HepG2 (cell line): Measurements from ENCODE around the gene MND1. TPM values are rescaled to one million over a fixed set of nuclear protein-coding genes. Genes with fewer than 3 reads are reported as not detected.

Experiments used
- BHLHE40 ChIP-seq: IDR thresholded peaks from 2 replicates; pipeline ENCODE4 v1.6.1; 2011; ENCODE audit warnings: low read length, improper control_type of control experiment
- CEBPB ChIP-seq: IDR thresholded peaks from 2 replicates; pipeline ENCODE4 v1.6.1; 2011; ENCODE audit warnings: low read depth, low read length, improper control_type of control experiment, borderline replicate concordance
- EHMT2 ChIP-seq: fragments of 200-600 bp; sonication (generic); IDR thresholded peaks from 2 replicates; pipeline ENCODE4 v1.7.0; 2017; ENCODE audit warnings: antibody characterized with exemption, low read depth, low read length, borderline replicate concordance
- FIP1L1 ChIP-seq: fragments of 200-400 bp; formaldehyde crosslinking; IDR thresholded peaks from 2 replicates; pipeline ENCODE4 v1.6.1; 2018; ENCODE audit warnings: low read depth, mild to moderate bottlenecking, low read length, moderate library complexity, borderline replicate concordance; ENCODE audit not compliant: insufficient read depth
- HDAC2 ChIP-seq: sonication (generic); formaldehyde crosslinking; IDR thresholded peaks from 2 replicates; pipeline ENCODE4 v1.4.0; 2020; ENCODE audit warnings: missing genetic modification reagents
- HOMEZ ChIP-seq: IDR thresholded peaks from 2 replicates; pipeline ENCODE4 v1.6.1; 2016; ENCODE audit warnings: low read depth
- IRF2 ChIP-seq: IDR thresholded peaks from 2 replicates; pipeline ENCODE4 v1.6.1; 2018; ENCODE audit warnings: missing genetic modification reagents, missing compliant biosample characterization
- NAIF1 ChIP-seq: sonication (generic); formaldehyde crosslinking; IDR thresholded peaks from 2 replicates; pipeline ENCODE4 v1.5.0; 2020; ENCODE audit warnings: mild to moderate bottlenecking, missing genetic modification reagents, borderline replicate concordance
- SAP130 ChIP-seq: IDR thresholded peaks from 2 replicates; pipeline ENCODE4 v1.6.1; 2016; ENCODE audit warnings: low read depth
- SMAD1 ChIP-seq: sonication (generic); formaldehyde crosslinking; IDR thresholded peaks from 2 replicates; pipeline ENCODE4 v1.4.0; 2020; ENCODE audit warnings: missing genetic modification reagents, low read depth, mild to moderate bottlenecking, borderline replicate concordance
- SMAD9 ChIP-seq: sonication (generic); formaldehyde crosslinking; IDR thresholded peaks from 2 replicates; pipeline ENCODE4 v1.5.1; 2020; ENCODE audit warnings: mild to moderate bottlenecking, missing genetic modification reagents
- SP140L ChIP-seq: sonication (generic); formaldehyde crosslinking; IDR thresholded peaks from 2 replicates; pipeline ENCODE4 v1.4.0; 2020; ENCODE audit warnings: missing genetic modification reagents, borderline replicate concordance
- U2AF1 ChIP-seq: fragments of 200-400 bp; formaldehyde crosslinking; optimal IDR thresholded peaks from 2 replicates; pipeline ENCODE3; 2017; ENCODE audit warnings: mild to moderate bottlenecking, low read depth, low read length
- ZFP62 ChIP-seq: sonication (generic); formaldehyde crosslinking; IDR thresholded peaks from 2 replicates; pipeline ENCODE4 v1.4.0; 2020; ENCODE audit warnings: missing genetic modification reagents
- ZFYVE20 ChIP-seq: sonication (generic); formaldehyde crosslinking; IDR thresholded peaks from 2 replicates; pipeline ENCODE4 v1.8.0; 2023; ENCODE audit warnings: low read depth, mild to moderate bottlenecking, moderate library complexity, missing genetic modification reagents, borderline replicate concordance
- ZNF556 ChIP-seq: sonication (generic); formaldehyde crosslinking; IDR thresholded peaks from 2 replicates; pipeline ENCODE4 v1.4.0; 2020; ENCODE audit warnings: mild to moderate bottlenecking, missing genetic modification reagents, borderline replicate concordance
- ZNF761 ChIP-seq: sonication (generic); formaldehyde crosslinking; conservative IDR thresholded peaks from 2 replicates; pipeline ENCODE4 v1.4.0; 2020; ENCODE audit warnings: mild to moderate bottlenecking, missing genetic modification reagents
- ZSCAN30 ChIP-seq: sonication (generic); formaldehyde crosslinking; IDR thresholded peaks from 2 replicates; pipeline ENCODE4 v1.5.0; 2020; ENCODE audit warnings: mild to moderate bottlenecking, missing genetic modification reagents
- polyA plus RNA-seq, 8 experiments: library from polyadenylated mRNA; depleted of rRNA in 3 of 8; stranded (reverse) in 7 of 8; unstranded in 1 of 8; fragments of >200 nt; fragmentation: Illumina TruSeq in 4 of 8; extraction: Trizol in 4 of 8; gene quantifications; 2 replicates each; pipeline versions ENCODE4 v1.2.1 to v1.2.3, GENCODE V29; 2011 to 2016; ENCODE audit warnings: low read depth in 4 of 8, missing spikeins in 1 of 8, mixed read lengths in 1 of 8; ENCODE audit not compliant: insufficient read depth in 1 of 8
- total RNA-seq, 5 experiments: library from RNA; depleted of rRNA; stranded (reverse); fragments of >200 nt; fragmentation: Illumina TruSeq; extraction: Trizol; gene quantifications; 2 replicates each; pipeline ENCODE4 v1.2.3, GENCODE V29; 2016; ENCODE audit warnings: low read depth in 1 of 5
- TF ChIP-seq, protein P1 (sequence below): IDR thresholded peaks from 2 replicates; pipeline ENCODE4 v1.6.1; 2016; ENCODE audit warnings: low read depth, borderline replicate concordance
- TF ChIP-seq, protein P2 (sequence below): IDR thresholded peaks from 2 replicates; pipeline ENCODE4 v1.6.1; 2012; ENCODE audit warnings: low read depth, low read length, improper control_type of control experiment
- TF ChIP-seq, protein P3 (sequence below): sonication (generic); formaldehyde crosslinking; IDR thresholded peaks from 2 replicates; pipeline ENCODE4 v1.4.0; 2020; ENCODE audit warnings: missing genetic modification reagents, borderline replicate concordance

MND1 gene
- total and polyA plus RNA-seq, 2 of the 13 experiments (the other 11 are each of a cell fraction or from before 2014, with no cell fraction given): 4.8 to 30.7 TPM

- TF ChIP-seq ZFYVE20 (CRISPR knock-in tag) (no peak), FIP1L1 (no peak), SMAD9 (CRISPR knock-in tag) (no peak), ZNF761 (CRISPR knock-in tag) (no peak), NAIF1 (CRISPR knock-in tag) (no peak), BHLHE40 (no peak), EHMT2 (0 out of 2 replicates have a peak, but pooled peaks have one; percentile 81), U2AF1 (no peak), ZSCAN30 (CRISPR knock-in tag) (no peak), SP140L (CRISPR knock-in tag) (peak; percentile 77; the same call in 1 of the 2 replicates), HOMEZ (CRISPR knock-in tag) (peak; percentile 65; the same call in 1 of the 2 replicates), ZFP62 (CRISPR knock-in tag) (no peak), HDAC2 (CRISPR knock-in tag) (0 out of 2 replicates have a peak, but pooled peaks have one; percentile 27), IRF2 (CRISPR knock-in tag) (peak; percentile 40; the same call in 1 of the 2 replicates), SAP130 (CRISPR knock-in tag) (peak; percentile 49; the same call in 1 of the 2 replicates), ZNF556 (CRISPR knock-in tag) (peak; percentile 24; the same call in 1 of the 2 replicates), CEBPB (peak; percentile 77), SMAD1 (no peak)
- TF ChIP-seq, protein P1, sequence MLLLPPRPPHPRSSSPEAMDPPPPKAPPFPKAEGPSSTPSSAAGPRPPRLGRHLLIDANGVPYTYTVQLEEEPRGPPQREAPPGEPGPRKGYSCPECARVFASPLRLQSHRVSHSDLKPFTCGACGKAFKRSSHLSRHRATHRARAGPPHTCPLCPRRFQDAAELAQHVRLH: peak; percentile 48; the same call in 1 of the 2 replicates
- TF ChIP-seq, protein P2, sequence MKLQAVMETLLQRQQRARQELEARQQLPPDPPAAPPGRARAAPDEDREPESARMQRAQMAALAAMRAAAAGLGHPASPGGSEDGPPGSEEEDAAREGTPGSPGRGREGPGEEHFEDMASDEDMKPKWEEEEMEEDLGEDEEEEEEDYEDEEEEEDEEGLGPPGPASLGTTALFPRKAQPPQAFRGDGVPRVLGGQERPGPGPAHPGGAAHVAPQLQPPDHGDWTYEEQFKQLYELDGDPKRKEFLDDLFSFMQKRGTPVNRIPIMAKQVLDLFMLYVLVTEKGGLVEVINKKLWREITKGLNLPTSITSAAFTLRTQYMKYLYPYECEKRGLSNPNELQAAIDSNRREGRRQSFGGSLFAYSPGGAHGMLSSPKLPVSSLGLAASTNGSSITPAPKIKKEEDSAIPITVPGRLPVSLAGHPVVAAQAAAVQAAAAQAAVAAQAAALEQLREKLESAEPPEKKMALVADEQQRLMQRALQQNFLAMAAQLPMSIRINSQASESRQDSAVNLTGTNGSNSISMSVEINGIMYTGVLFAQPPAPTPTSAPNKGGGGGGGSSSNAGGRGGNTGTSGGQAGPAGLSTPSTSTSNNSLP: 0 out of 2 replicates have a peak, but pooled peaks have one; percentile 41
- TF ChIP-seq, protein P3, sequence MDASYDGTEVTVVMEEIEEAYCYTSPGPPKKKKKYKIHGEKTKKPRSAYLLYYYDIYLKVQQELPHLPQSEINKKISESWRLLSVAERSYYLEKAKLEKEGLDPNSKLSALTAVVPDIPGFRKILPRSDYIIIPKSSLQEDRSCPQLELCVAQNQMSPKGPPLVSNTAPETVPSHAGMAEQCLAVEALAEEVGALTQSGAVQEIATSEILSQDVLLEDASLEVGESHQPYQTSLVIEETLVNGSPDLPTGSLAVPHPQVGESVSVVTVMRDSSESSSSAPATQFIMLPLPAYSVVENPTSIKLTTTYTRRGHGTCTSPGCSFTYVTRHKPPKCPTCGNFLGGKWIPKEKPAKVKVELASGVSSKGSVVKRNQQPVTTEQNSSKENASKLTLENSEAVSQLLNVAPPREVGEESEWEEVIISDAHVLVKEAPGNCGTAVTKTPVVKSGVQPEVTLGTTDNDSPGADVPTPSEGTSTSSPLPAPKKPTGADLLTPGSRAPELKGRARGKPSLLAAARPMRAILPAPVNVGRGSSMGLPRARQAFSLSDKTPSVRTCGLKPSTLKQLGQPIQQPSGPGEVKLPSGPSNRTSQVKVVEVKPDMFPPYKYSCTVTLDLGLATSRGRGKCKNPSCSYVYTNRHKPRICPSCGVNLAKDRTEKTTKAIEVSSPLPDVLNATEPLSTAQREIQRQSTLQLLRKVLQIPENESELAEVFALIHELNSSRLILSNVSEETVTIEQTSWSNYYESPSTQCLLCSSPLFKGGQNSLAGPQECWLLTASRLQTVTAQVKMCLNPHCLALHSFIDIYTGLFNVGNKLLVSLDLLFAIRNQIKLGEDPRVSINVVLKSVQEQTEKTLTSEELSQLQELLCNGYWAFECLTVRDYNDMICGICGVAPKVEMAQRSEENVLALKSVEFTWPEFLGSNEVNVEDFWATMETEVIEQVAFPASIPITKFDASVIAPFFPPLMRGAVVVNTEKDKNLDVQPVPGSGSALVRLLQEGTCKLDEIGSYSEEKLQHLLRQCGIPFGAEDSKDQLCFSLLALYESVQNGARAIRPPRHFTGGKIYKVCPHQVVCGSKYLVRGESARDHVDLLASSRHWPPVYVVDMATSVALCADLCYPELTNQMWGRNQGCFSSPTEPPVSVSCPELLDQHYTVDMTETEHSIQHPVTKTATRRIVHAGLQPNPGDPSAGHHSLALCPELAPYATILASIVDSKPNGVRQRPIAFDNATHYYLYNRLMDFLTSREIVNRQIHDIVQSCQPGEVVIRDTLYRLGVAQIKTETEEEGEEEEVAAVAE (CRISPR knock-in tag): 0 out of 2 replicates have a peak, but pooled peaks have one; percentile 43
Measured at GRCh38 chr4:153432965-153433753, 88.7 kb downstream of the MND1 start (continued).
